Natural killer cell (primary cell): ENCODE results near the gene BROX. TPM values are rescaled to one million over a fixed set of nuclear protein-coding genes. Genes with fewer than 3 reads are reported as not detected.
A peak's percentile ranks its signal among the peaks of the same experiment; 100 is the strongest.
"Not testable (repeated sequence)": the region's sequence is repeated elsewhere in the genome, so short reads cannot be mapped to it uniquely, and the experiment has no call there.

ENCODE experiments used
- ATAC-seq, 3 donors: fragments of 150-1000 bp in 2 of 3; fragments of 200-7000 bp in 1 of 3; cut with Tn5 transposase; 1 replicate in 1 of 3; 2 replicates in 2 of 3; pipeline ENCODE4 v1.10.0; 2021; ENCODE audit warnings: mild to moderate bottlenecking in 2 of 3, moderate library complexity in 2 of 3
- DNase-seq, 2 donors: peaks; one replicate each; pipeline versions ENCODE4 v3.0.0 to v3.0.0-alpha.2; 2013 to 2021; ENCODE audit warnings: mixed read lengths in 1 of 2
- H3K27ac ChIP-seq: one replicate; pipeline ENCODE4 v1.5.1; 2013; ENCODE audit warnings: mild to moderate bottlenecking, low read length
- H3K27me3 ChIP-seq: one replicate; pipeline ENCODE4 v1.6.1; 2013; ENCODE audit warnings: low read length; ENCODE audit not compliant: control insufficient read depth, insufficient read depth
- H3K36me3 ChIP-seq: one replicate; pipeline ENCODE4 v1.6.1; 2013; ENCODE audit warnings: low read length; ENCODE audit not compliant: control insufficient read depth, insufficient read depth
- H3K4me1 ChIP-seq: one replicate; pipeline ENCODE4 v1.6.1; 2013; ENCODE audit warnings: low read length; ENCODE audit not compliant: control insufficient read depth, insufficient read depth
- H3K4me3 ChIP-seq: one replicate; pipeline ENCODE4 v1.5.1; 2013; ENCODE audit warnings: low read length
- H3K9me3 ChIP-seq: one replicate; pipeline ENCODE4 v1.6.1; 2013; ENCODE audit warnings: low read length; ENCODE audit not compliant: control insufficient read depth, insufficient read depth
- H3K27ac Mint-ChIP-seq, 2 donors: one replicate each; pipeline ENCODE4 v1.8.0; 2022; ENCODE audit warnings: mild to moderate bottlenecking in 2 of 2, mixed read lengths in 2 of 2, moderate library complexity in 1 of 2
- H3K27me3 Mint-ChIP-seq, 2 donors: one replicate each; pipeline ENCODE4 v1.8.0; 2022; ENCODE audit warnings: low read depth in 2 of 2, mixed read lengths in 2 of 2
- H3K36me3 Mint-ChIP-seq: one replicate; pipeline ENCODE4 v1.8.0; 2022; ENCODE audit warnings: mixed read lengths
- H3K4me1 Mint-ChIP-seq, 2 donors: one replicate each; pipeline ENCODE4 v1.8.0; 2022; ENCODE audit warnings: mixed read lengths in 2 of 2
- H3K4me3 Mint-ChIP-seq: one replicate; pipeline ENCODE4 v1.8.0; 2022; ENCODE audit warnings: mild to moderate bottlenecking, moderate library complexity, mixed read lengths
- H3K9me3 Mint-ChIP-seq, 2 donors: one replicate each; pipeline ENCODE4 v1.8.0; 2022; ENCODE audit warnings: mixed read lengths in 2 of 2
- CTCF ChIP-seq: fragments of 200-600 bp; IDR thresholded peaks from one replicate; pipeline ENCODE4 v1.8.0; 2022; ENCODE audit warnings: antibody characterized with exemption
- WGBS: methylation state at CpG from one replicate; pipeline ENCODE4 v1.1.7; 2013; ENCODE audit warnings: missing lambda C conversion rate; ENCODE audit not compliant: insufficient coverage; 5-methylcytosine and 5-hydroxymethylcytosine counted together
- intact Hi-C: fragments of 100-400 bp; cut with micrococcal nuclease; formaldehyde crosslinking; loops from one replicate; pipeline ENCODE4 v1.14.2; 2022
- total RNA-seq, 4 donors: library from RNA; stranded (reverse); fragments of 120-200 nt in 1 of 4; gene quantifications; one replicate each; pipeline versions ENCODE4 v1.2.3 to v1.2.4, GENCODE V29; 2013 to 2022

The BROX gene
- total RNA-seq, 3 donors from 2014 or later (not counting 1 experiment from before 2014, with no cell fraction given) = 68.3 to 75.2 (median 74.5) TPM

GRCh38 chr1:222759451-222760035 lies 47.2 kb downstream of the BROX start:
- Mint-ChIP-seq H3K27ac (no peak overlapping the region), H3K9me3 (no peaks in the 10 kb centered on the region), H3K27me3 (peaks cover 13 to 54% of the 10 kb centered on the region in 2 donors), H3K4me1 (no peaks in the 10 kb centered on the region), H3K4me3 (no peak overlapping the region), H3K36me3 (no peaks in the 10 kb centered on the region)
- no peak overlapping the region for H3K4me3 ChIP-seq
- no peak for TF ChIP-seq CTCF
- no peaks in the 10 kb centered on the region for H3K36me3 ChIP-seq
- no peak overlapping the region for H3K27ac ChIP-seq
- H3K27me3 ChIP-seq = no peaks in the 10 kb centered on the region
- DNase-seq (no peak), ATAC-seq (no peak)
- no peaks in the 10 kb centered on the region for H3K9me3 ChIP-seq
- intact Hi-C loops = no loop called here
- no peaks in the 10 kb centered on the region for H3K4me1 ChIP-seq
- WGBS = 96% methylated on average over 4 of the region's 5 CpGs

GRCh38 chr1:222761083-222761482 lies 48.7 kb downstream of the BROX start:
- Mint-ChIP-seq H3K4me1 (no peaks in the 10 kb centered on the region), H3K9me3 (no peaks in the 10 kb centered on the region), H3K27me3 (peaks cover 13 to 49% of the 10 kb centered on the region in 2 donors), H3K27ac (no peak overlapping the region), H3K4me3 (no peak overlapping the region), H3K36me3 (no peaks in the 10 kb centered on the region)
- TF ChIP-seq CTCF = no peak
- no peaks in the 10 kb centered on the region for H3K9me3 ChIP-seq
- 93% methylated on average over 1 of the region's 1 CpG for WGBS
- no peak for ATAC-seq
- H3K27me3 ChIP-seq = no peaks in the 10 kb centered on the region
- no peak for DNase-seq
- intact Hi-C loops = no loop called here
- H3K4me1 ChIP-seq = no peaks in the 10 kb centered on the region
- H3K36me3 ChIP-seq = no peaks in the 10 kb centered on the region
- H3K27ac ChIP-seq = no peak overlapping the region
- H3K4me3 ChIP-seq = no peak overlapping the region

GRCh38 chr1:222762178-222762577 lies 49.8 kb downstream of the BROX start:
- H3K4me3 Mint-ChIP-seq, ATAC-seq, H3K4me3 ChIP-seq, H3K27ac Mint-ChIP-seq, H3K27ac ChIP-seq, H3K4me1 ChIP-seq, intact Hi-C loops, H3K27me3 ChIP-seq, H3K9me3 Mint-ChIP-seq, DNase-seq, H3K9me3 ChIP-seq, H3K36me3 Mint-ChIP-seq, H3K4me1 Mint-ChIP-seq, H3K36me3 ChIP-seq: not testable (repeated sequence)
- H3K27me3 Mint-ChIP-seq = peaks cover 10 to 42% of the 10 kb centered on the region in 2 donors
- no CpG with 5 or more reads among the region's 4 CpGs for WGBS

GRCh38 chr1:222767152-222767571 lies 54.8 kb downstream of the BROX start:
- no peak overlapping the region for H3K27ac ChIP-seq
- intact Hi-C loops = no loop called here
- ATAC-seq = peak in 1 of 3 donors; percentile 60
- no peaks in the 10 kb centered on the region for H3K27me3 ChIP-seq
- peaks cover 7% of the 10 kb centered on the region for H3K9me3 ChIP-seq
- peaks cover 14% of the 10 kb centered on the region for H3K4me1 ChIP-seq
- Mint-ChIP-seq H3K4me3 (no peak overlapping the region), H3K27ac (peak overlapping the region in 1 of 2 donors; percentile 1), H3K9me3 (peaks cover 2 to 3% of the 10 kb centered on the region in 2 donors), H3K27me3 (peaks cover 7 to 17% of the 10 kb centered on the region in 2 donors), H3K36me3 (peaks cover 12% of the 10 kb centered on the region), H3K4me1 (peaks cover 14 to 15% of the 10 kb centered on the region in 2 donors)
- H3K36me3 ChIP-seq = no peaks in the 10 kb centered on the region
- WGBS = 22% methylated on average over 5 of the region's 5 CpGs
- DNase-seq = no peak
- no peak overlapping the region for H3K4me3 ChIP-seq
- no peak for TF ChIP-seq CTCF
